ENCODE data around the gene MFSD1.
"Not testable (repeated sequence)": the region's sequence is repeated elsewhere in the genome, so short reads cannot be mapped to it uniquely, and the experiment has no call there.

Gene MFSD1

GRCh38 chr3:158777161-158777873 is 24.5 kb upstream of the MFSD1 start:
- DNase-seq: no peak

GRCh38 chr3:158780766-158781165 is 21.1 kb upstream of the MFSD1 start:
- DNase-seq: no peak

GRCh38 chr3:158781191-158781590 is 20.7 kb upstream of the MFSD1 start:
- no peak for DNase-seq

GRCh38 chr3:158781849-158782248 is 20.0 kb upstream of the MFSD1 start:
- no peak for DNase-seq

- no peak for DNase-seq
Observed at GRCh38 chr3:158782283-158782989, 19.4 kb upstream of the MFSD1 start.

- DNase-seq: no peak
Observed at GRCh38 chr3:158783051-158783450, 18.8 kb upstream of the MFSD1 start.

- DNase-seq: no peak
Observed at GRCh38 chr3:158785972-158786371, 15.9 kb upstream of the MFSD1 start.

- DNase-seq: no peak
Observed at GRCh38 chr3:158788446-158788845, 13.4 kb upstream of the MFSD1 start.

- DNase-seq: peak; percentile 43
Observed at GRCh38 chr3:158789592-158789991, 12.3 kb upstream of the MFSD1 start.

GRCh38 chr3:158790901-158791589 is 10.8 kb upstream of the MFSD1 start:
- DNase-seq: peak; percentile 88

GRCh38 chr3:158791590-158791920 is 10.3 kb upstream of the MFSD1 start:
- not testable (repeated sequence) for DNase-seq

- DNase-seq: no peak
Observed at GRCh38 chr3:158792709-158793108, 9.1 kb upstream of the MFSD1 start.

GRCh38 chr3:158794206-158794605 is 7.6 kb upstream of the MFSD1 start:
- no peak for DNase-seq

- peak; percentile 82 for DNase-seq
Observed at GRCh38 chr3:158794936-158795518, 6.8 kb upstream of the MFSD1 start.

- no peak for DNase-seq
Observed at GRCh38 chr3:158801201-158801600, 653 bp upstream of the MFSD1 start.

- no peak for DNase-seq
Observed at GRCh38 chr3:158802409-158803268, 785 bp downstream of the MFSD1 start.

- DNase-seq: no peak
Observed at GRCh38 chr3:158804441-158804840, 2.6 kb downstream of the MFSD1 start.

- DNase-seq: no peak
Observed at GRCh38 chr3:158808697-158809096, 6.8 kb downstream of the MFSD1 start.

- no peak for DNase-seq
Observed at GRCh38 chr3:158809642-158810041, 7.8 kb downstream of the MFSD1 start.

- DNase-seq: no peak
Observed at GRCh38 chr3:158810823-158811724, 9.2 kb downstream of the MFSD1 start.

- DNase-seq: no peak
Observed at GRCh38 chr3:158819282-158819681, 17.4 kb downstream of the MFSD1 start.

- DNase-seq: no peak
Observed at GRCh38 chr3:158820521-158820920, 18.7 kb downstream of the MFSD1 start.
